GM12864 (cell line): ENCODE measurements around the gene BCAP29.

Experiments used
- DNase-seq: peaks from one replicate; pipeline ENCODE4 v3.0.0-alpha.2; 2011; ENCODE audit warnings: low read depth
- H3K4me3 ChIP-seq: 2 replicates; pipeline ENCODE4 v1.5.1; 2011; ENCODE audit warnings: mild to moderate bottlenecking, low read depth, low read length, control low read depth
- CTCF ChIP-seq: IDR thresholded peaks from 2 replicates; pipeline ENCODE4 v1.5.1; 2011; ENCODE audit warnings: low read depth, mild to moderate bottlenecking, moderate library complexity, low read length, control low read depth, inconsistent platforms; ENCODE audit errors: missing control alignments

Gene BCAP29

DNA sequence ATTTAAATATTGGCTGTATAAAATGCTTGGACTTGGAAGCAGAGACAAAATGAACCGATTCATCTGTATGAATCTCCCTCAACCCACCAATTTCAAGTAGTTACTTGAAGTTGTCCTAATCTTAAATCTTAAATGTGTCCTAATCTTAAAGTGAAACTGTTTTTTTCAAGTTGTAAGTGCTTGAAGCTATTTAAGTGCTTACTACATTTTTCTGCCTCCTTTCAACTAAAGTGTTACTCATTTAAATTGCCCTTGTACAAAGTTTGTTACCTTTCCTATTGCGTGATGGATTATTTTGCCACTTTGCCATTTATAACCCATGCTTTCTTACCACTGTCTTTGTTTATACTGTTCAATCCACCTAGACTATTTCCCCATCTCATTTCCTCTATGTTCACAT is 2.8 kb downstream of the BCAP29 start:
- DNase-seq, result no peak
- no peak for TF ChIP-seq CTCF
- no peak overlapping the region for H3K4me3 ChIP-seq

DNA sequence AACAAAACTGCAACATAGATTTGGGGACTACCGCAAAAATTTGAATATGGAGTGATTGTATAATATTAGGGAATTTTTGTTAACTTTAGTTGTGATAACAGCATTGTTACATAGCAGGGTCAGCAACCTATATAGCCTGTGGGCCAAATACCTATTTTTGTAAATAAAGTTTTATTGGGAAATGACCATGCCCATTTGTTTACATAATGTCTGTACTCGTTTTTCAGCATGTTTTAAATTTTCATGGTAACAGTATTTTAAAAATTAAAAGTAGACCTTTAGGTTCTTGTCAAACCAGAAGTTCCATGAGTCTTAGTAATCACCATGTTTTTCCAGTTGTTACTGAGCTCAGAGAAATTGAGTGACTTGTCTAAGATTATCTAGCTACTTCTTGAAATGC is 4.7 kb downstream of the BCAP29 start:
- no peak overlapping the region for H3K4me3 ChIP-seq
- no peak for DNase-seq
- no peak for TF ChIP-seq CTCF

DNA sequence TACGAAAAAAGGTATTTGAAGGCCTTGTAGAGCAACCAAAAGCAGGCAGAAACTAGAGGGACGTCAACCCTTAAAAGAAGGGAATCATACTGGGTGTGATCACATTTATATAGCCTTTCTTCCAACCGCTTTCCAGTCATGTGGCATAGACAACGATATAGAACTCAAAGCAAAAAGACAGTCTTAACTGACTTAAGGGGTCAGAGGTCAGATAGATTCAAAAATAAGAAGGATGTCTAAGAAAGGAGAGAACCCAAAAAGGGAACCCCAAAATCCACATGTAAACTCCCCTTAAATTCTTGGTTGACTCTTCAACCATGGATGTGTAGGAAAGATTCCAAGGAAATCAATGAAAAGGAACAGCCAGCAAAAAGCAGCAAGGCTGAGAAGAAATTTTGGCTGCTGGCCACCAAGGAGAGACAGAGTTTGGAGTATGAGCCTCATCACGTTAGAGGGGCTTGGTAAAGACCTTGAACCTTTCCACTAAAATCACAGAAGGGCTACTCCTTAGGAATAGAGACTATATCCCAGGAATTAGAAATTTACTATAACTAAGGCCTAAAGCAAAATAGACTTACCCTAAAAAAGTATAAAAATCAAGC is 8.6 kb downstream of the BCAP29 start:
- no peak for DNase-seq
- TF ChIP-seq CTCF, result no peak
- H3K4me3 ChIP-seq, result no peak overlapping the region

- no peak for DNase-seq
Observed at GRCh38 chr7:107591421-107591820, 11.4 kb downstream of the BCAP29 start.

GRCh38 chr7:107592361-107593024 is 12.4 kb downstream of the BCAP29 start:
- no peak overlapping the region for H3K4me3 ChIP-seq
- TF ChIP-seq CTCF, result no peak
- DNase-seq, result no peak

More at GRCh38 chr7:107591421-107591820, 11.4 kb downstream of the BCAP29 start:
- no peak for TF ChIP-seq CTCF
- H3K4me3 ChIP-seq, result no peak overlapping the region

GRCh38 chr7:107593025-107593410 is 13.0 kb downstream of the BCAP29 start:
- H3K4me3 ChIP-seq, result no peak overlapping the region
- no peak for TF ChIP-seq CTCF
- DNase-seq, result no peak

DNA sequence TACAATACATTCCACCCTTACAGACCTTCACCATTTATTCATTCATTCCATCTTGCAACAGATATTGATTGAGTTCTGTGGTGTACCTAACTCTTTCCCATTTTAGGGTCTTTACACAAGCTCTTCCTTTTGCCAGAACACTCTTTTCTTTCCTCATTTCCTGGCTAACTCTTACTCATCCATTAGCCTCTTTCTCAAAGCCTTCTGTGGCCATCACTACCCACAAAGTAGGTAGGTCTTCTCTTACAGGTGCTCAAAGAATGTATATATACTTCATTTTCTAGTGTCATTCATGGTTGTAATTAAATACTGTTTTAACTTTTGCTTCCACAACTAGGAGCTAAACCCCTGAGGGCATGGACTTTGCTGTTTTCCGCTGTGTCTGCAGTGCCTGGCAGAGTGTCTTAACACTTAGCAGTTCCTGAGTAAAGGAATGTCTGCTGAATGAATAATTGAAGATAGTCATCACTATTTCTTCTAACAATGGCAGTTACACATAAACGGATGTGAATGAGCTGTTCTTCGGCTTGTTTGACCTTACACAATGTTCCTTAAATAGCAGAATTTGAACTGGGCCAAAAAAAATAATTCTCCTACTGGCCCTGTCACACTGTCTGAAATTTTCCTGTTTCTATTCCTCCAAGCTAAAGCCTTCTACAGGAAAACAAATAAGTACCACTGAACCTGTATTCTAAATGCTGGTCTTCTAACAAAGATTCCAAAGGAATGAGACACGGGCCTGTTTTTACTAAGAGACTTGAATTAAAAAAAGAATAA is 15.1 kb downstream of the BCAP29 start:
- no peak overlapping the region for H3K4me3 ChIP-seq
- no peak for TF ChIP-seq CTCF
- DNase-seq, result no peak
